DMS 273 (cell line): ENCODE data around the gene PLEKHF1.

ENCODE experiments used
- DNase-seq: peaks from one replicate; lab custom pipeline; 2025; ENCODE audit not compliant: unreplicated experiment; lab: John Stamatoyannopoulos, UW

The PLEKHF1 gene

GRCh38 chr19:29724746-29725145, 59.5 kb downstream of the PLEKHF1 start:
- DNase-seq, result peak; percentile 20
